ENCODE data around the gene ATP11A. TPM values are rescaled to one million over a fixed set of nuclear protein-coding genes. Genes with fewer than 3 reads are reported as not detected.

ATP11A gene
- total and polyA plus RNA-seq, 7 donors: 3.9 to 48.6 (median 26.4) TPM

DNA sequence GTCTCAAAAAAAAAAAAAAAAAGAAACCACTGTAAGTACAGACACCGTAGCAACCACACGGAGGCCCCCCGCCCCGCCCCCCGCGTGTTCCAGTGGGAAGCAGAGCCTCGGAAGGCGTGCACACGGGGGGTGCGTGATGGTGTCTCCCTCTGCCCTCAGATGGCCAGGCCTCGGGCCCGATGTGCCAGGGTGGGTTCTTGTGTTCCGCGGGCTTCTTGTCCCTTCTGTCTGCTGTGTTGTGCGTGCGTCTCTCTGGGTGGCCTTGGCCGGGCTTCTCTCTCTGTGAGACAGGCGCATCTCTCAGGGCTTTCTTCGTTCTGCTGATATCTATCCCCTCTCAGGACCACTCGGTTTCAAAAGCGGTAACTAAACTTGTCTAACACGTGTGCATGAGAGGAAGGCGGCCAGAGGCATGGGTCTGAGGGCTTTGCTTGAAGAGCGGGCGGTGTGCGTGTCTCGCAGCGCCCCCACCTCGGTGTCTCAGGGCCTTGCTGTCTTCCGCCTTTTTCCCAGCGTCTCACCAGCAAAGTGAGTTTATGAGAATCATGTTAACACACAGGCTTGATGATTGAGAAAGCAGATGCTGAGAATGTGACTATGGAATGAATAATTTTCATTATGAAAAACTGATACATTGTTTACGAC, 12.6 kb downstream of the ATP11A start:
- H3K4me3 ChIP-seq: no peak overlapping the region
- no peak for ATAC-seq
- peaks cover 20% of the 10 kb centered on the region for H3K4me1 ChIP-seq
- peak in 1 of 2 donors; percentile 12 for DNase-seq
- 84 to 88% (median 84%) methylated on average over 32 of the region's 32 CpGs for WGBS, 3 donors
- intact Hi-C loops (cut with DNase I): no loop called here
- H3K36me3 ChIP-seq (ENCODE audit: insufficient read depth in 1 of 2, low read depth in 1 of 2): no peaks in the 10 kb centered on the region
- H3K27ac ChIP-seq: no peak overlapping the region
- H3K27me3 ChIP-seq (ENCODE audit: insufficient read depth in 3 of 3, low read length in 2 of 3): no peaks in the 10 kb centered on the region
- no peak for TF ChIP-seq CTCF (IDR thresholded peaks at IDR 0.05)
- no peaks in the 10 kb centered on the region for H3K9me3 ChIP-seq

DNA sequence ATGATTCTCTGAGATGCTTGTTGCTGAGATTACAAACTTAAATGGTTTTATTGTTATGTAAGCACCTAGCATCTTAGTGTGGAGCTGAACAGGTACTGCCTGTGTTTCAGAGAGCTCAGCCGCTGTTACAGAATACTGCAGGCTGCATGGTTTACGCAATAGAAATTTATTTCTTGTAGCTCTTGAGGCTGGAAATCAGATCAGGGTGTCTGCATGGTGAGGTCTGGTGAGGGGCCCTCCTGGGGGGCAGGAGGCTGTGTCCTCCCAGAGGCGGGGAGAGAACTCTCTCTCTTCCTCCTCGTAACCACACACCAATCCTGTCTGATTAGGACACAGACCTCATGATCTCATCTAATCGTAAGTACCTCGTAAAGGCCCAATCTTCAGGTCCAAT, 13.1 kb downstream of the ATP11A start:
- Histone ChIP-seq H3K9me3 (no peaks in the 10 kb centered on the region), H3K4me1 (peaks cover 20% of the 10 kb centered on the region), H3K27ac (no peak overlapping the region), H3K4me3 (no peak overlapping the region), H3K27me3 (ENCODE audit: insufficient read depth in 3 of 3, low read length in 2 of 3) (no peaks in the 10 kb centered on the region), H3K36me3 (ENCODE audit: insufficient read depth in 1 of 2, low read depth in 1 of 2) (no peaks in the 10 kb centered on the region)
- WGBS, 3 donors: 85 to 91% (median 88%) methylated on average over 6 of the region's 6 CpGs
- intact Hi-C loops (cut with DNase I): no loop called here
- ATAC-seq: no peak
- DNase-seq: peak in 1 of 2 donors; percentile 32
- TF ChIP-seq CTCF (IDR thresholded peaks at IDR 0.05): no peak

- H3K4me3 ChIP-seq: no peak overlapping the region
- intact Hi-C loops (cut with DNase I): no loop called here
- TF ChIP-seq CTCF (IDR thresholded peaks at IDR 0.05): no peak
- DNase-seq (peak in 1 of 2 donors; percentile 29), ATAC-seq (no peak)
- 80 to 89% (median 82%) methylated on average over 22 of the region's 22 CpGs for WGBS, 3 donors
- no peak overlapping the region for H3K27ac ChIP-seq
- no peaks in the 10 kb centered on the region for H3K9me3 ChIP-seq
- no peaks in the 10 kb centered on the region for H3K36me3 ChIP-seq (ENCODE audit: insufficient read depth in 1 of 2, low read depth in 1 of 2)
- no peaks in the 10 kb centered on the region for H3K27me3 ChIP-seq (ENCODE audit: insufficient read depth in 3 of 3, low read length in 2 of 3)
- H3K4me1 ChIP-seq: peaks cover 20% of the 10 kb centered on the region
Observed at GRCh38 chr13:112703449-112704284, 13.8 kb downstream of the ATP11A start.

GRCh38 chr13:112704308-112705145, 14.7 kb downstream of the ATP11A start:
- Histone ChIP-seq H3K4me1 (peaks cover 15% of the 10 kb centered on the region), H3K27ac (no peak overlapping the region), H3K36me3 (ENCODE audit: insufficient read depth in 1 of 2, low read depth in 1 of 2) (no peaks in the 10 kb centered on the region), H3K9me3 (no peaks in the 10 kb centered on the region), H3K27me3 (ENCODE audit: insufficient read depth in 3 of 3, low read length in 2 of 3) (no peaks in the 10 kb centered on the region), H3K4me3 (no peak overlapping the region)
- ATAC-seq (no peak), DNase-seq (peak in 1 of 2 donors; percentile 28)
- WGBS, 3 donors: 65 to 73% (median 68%) methylated on average over 17 of the region's 17 CpGs
- no peak for TF ChIP-seq CTCF (IDR thresholded peaks at IDR 0.05)
- intact Hi-C loops (cut with DNase I): no loop called here

All from psoas muscle (tissue), 8 donors.